Ishikawa (cell line): Measurements from ENCODE around the gene TSEN15.

Experiments used
- CEBPB ChIP-seq: IDR thresholded peaks from 2 replicates; pipeline ENCODE4 v1.6.1; 2012
- CREB1 ChIP-seq: IDR thresholded peaks from 2 replicates; pipeline ENCODE4 v1.6.1; 2012; ENCODE audit warnings: low read depth
- EGR1 ChIP-seq: IDR thresholded peaks from 2 replicates; pipeline ENCODE4 v1.6.1; 2012
- FOXM1 ChIP-seq: IDR thresholded peaks from 2 replicates; pipeline ENCODE4 v1.6.1; 2012; ENCODE audit warnings: low read depth, borderline replicate concordance
- NFIC ChIP-seq: IDR thresholded peaks from 2 replicates; pipeline ENCODE4 v1.6.1; 2012
- TAF1 ChIP-seq: IDR thresholded peaks from 2 replicates; pipeline ENCODE4 v1.6.1; 2012; ENCODE audit warnings: low read depth, mild to moderate bottlenecking
- YY1 ChIP-seq: IDR thresholded peaks from 2 replicates; pipeline ENCODE4 v1.6.1; 2012; ENCODE audit warnings: low read depth
- TF ChIP-seq, protein P1 (sequence below): IDR thresholded peaks from 2 replicates; pipeline ENCODE4 v1.6.1; 2012; ENCODE audit warnings: low read depth, mild to moderate bottlenecking
- TF ChIP-seq, protein P2 (sequence below): IDR thresholded peaks from 2 replicates; pipeline ENCODE4 v1.6.1; 2012

GRCh38 chr1:184051138-184051484 is 419 bp upstream of the TSEN15 start:
- TF ChIP-seq CEBPB: no peak
- no peak for TF ChIP-seq YY1
- no peak for TF ChIP-seq FOXM1
- no peak for TF ChIP-seq TAF1
- no peak for TF ChIP-seq CREB1
- TF ChIP-seq NFIC: 0 out of 2 replicates have a peak, but pooled peaks have one; percentile 3
- TF ChIP-seq, protein P1, sequence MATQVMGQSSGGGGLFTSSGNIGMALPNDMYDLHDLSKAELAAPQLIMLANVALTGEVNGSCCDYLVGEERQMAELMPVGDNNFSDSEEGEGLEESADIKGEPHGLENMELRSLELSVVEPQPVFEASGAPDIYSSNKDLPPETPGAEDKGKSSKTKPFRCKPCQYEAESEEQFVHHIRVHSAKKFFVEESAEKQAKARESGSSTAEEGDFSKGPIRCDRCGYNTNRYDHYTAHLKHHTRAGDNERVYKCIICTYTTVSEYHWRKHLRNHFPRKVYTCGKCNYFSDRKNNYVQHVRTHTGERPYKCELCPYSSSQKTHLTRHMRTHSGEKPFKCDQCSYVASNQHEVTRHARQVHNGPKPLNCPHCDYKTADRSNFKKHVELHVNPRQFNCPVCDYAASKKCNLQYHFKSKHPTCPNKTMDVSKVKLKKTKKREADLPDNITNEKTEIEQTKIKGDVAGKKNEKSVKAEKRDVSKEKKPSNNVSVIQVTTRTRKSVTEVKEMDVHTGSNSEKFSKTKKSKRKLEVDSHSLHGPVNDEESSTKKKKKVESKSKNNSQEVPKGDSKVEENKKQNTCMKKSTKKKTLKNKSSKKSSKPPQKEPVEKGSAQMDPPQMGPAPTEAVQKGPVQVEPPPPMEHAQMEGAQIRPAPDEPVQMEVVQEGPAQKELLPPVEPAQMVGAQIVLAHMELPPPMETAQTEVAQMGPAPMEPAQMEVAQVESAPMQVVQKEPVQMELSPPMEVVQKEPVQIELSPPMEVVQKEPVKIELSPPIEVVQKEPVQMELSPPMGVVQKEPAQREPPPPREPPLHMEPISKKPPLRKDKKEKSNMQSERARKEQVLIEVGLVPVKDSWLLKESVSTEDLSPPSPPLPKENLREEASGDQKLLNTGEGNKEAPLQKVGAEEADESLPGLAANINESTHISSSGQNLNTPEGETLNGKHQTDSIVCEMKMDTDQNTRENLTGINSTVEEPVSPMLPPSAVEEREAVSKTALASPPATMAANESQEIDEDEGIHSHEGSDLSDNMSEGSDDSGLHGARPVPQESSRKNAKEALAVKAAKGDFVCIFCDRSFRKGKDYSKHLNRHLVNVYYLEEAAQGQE: no peak
- TF ChIP-seq EGR1: no peak
- TF ChIP-seq, protein P2, sequence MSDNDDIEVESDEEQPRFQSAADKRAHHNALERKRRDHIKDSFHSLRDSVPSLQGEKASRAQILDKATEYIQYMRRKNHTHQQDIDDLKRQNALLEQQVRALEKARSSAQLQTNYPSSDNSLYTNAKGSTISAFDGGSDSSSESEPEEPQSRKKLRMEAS: no peak
